HCT116 (cell line): ENCODE measurements around the gene YIF1B. TPM values are rescaled to one million over a fixed set of nuclear protein-coding genes. Genes with fewer than 3 reads are reported as not detected.
"Not testable (repeated sequence)": the region's sequence is repeated elsewhere in the genome, so short reads cannot be mapped to it uniquely, and the experiment has no call there.

Experiments used
- ATAC-seq: fragments of 200-7000 bp; cut with Tn5 transposase; 2 replicates; pipeline ENCODE4 v1.9.1; 2020; ENCODE audit warnings: mild to moderate bottlenecking, moderate library complexity
- BruUV-seq: library from RNA; stranded (reverse); fragments of 400-500 nt; replicated peaks from 2 replicates; lab custom pipeline; 2021; lab: Mats Ljungman, UMichigan
- CTCF ChIA-PET: fragments of 300-600 bp; sonication (Branson Sonifier 250); formaldehyde crosslinking; loops from one replicate; lab custom pipeline; 2021; ENCODE audit warnings: antibody characterized with exemption; lab: Charles Lee
- POLR2A ChIA-PET: fragments of 300-600, 350-600 bp; sonication (Branson Sonifier 250); formaldehyde crosslinking; loops from one replicate; lab custom pipeline; 2021; ENCODE audit warnings: antibody characterized with exemption; lab: Charles Lee
- RAD21 ChIA-PET, 2 experiments: fragments of 300-600 bp; sonication (Branson Sonifier 250); formaldehyde crosslinking; loops; one replicate each; lab custom pipeline; 2023; ENCODE audit warnings: low total read pairs in 2 of 2; ENCODE audit not compliant: uncharacterized antibody in 2 of 2, unreplicated experiment in 2 of 2, low non-redundant PET in 1 of 2; lab: Charles Lee
- DNase-seq: peaks from one replicate; pipeline ENCODE4 v3.0.0-alpha.2; 2010; ENCODE audit warnings: low read depth, low spot score
- H2AFZ ChIP-seq: fragments of 200-600 bp; shearing (Covaris generic), sonication (generic); 2 replicates; pipeline ENCODE4 v1.6.1; 2017; ENCODE audit warnings: low read depth, mixed run types, mixed read lengths, antibody characterized with exemption, low read length; ENCODE audit not compliant: poor library complexity, severe bottlenecking
- H3K27ac ChIP-seq: 2 replicates; pipeline ENCODE4 v1.5.1; 2012; ENCODE audit warnings: low read depth, low read length
- H3K27me3 ChIP-seq: fragments of 200-600 bp; sonication (generic); 2 replicates; pipeline ENCODE4 v1.6.1; 2016; ENCODE audit warnings: mixed run types, low read length, mixed read lengths; ENCODE audit not compliant: insufficient read depth
- H3K36me3 ChIP-seq, 2 experiments: fragments of 200-500 bp in 1 of 2; fragments of 200-600 bp in 1 of 2; sonication (Bioruptor generic) in 1 of 2; sonication (generic) in 1 of 2; 2 replicates each; pipeline versions ENCODE4 v1.5.1 to v1.6.1; 2014 to 2016; ENCODE audit warnings: low read length in 2 of 2, inconsistent platforms in 1 of 2, mixed read lengths in 1 of 2, mixed run types in 1 of 2; ENCODE audit not compliant: insufficient read depth in 2 of 2, control insufficient read depth in 1 of 2
- H3K4me1 ChIP-seq, 2 experiments: fragments of 200-600 bp in 1 of 2; sonication (generic) in 1 of 2; 2 replicates each; pipeline versions ENCODE4 v1.5.1 to v1.6.1; 2012 to 2017; ENCODE audit warnings: low read length in 2 of 2, inconsistent platforms in 1 of 2, mild to moderate bottlenecking in 1 of 2, mixed read lengths in 1 of 2, mixed run types in 1 of 2, moderate library complexity in 1 of 2; ENCODE audit not compliant: insufficient read depth in 2 of 2, control insufficient read depth in 1 of 2
- H3K4me2 ChIP-seq: fragments of 200-600 bp; sonication (generic); 2 replicates; pipeline ENCODE4 v1.6.1; 2017; ENCODE audit warnings: mixed run types, low read length, mixed read lengths
- H3K4me3 ChIP-seq, 2 experiments: fragments of 200-600 bp in 1 of 2; sonication (generic) in 1 of 2; replicated peaks in 1 of 2; 2 replicates each; pipeline ENCODE4 v1.5.1; 2011 to 2016; ENCODE audit warnings: low read length in 2 of 2, control low read depth in 1 of 2, low read depth in 1 of 2, mild to moderate bottlenecking in 1 of 2, mixed read lengths in 1 of 2, mixed run types in 1 of 2
- H3K79me2 ChIP-seq: fragments of 200-600 bp; sonication (generic); 2 replicates; pipeline ENCODE4 v1.6.1; 2017; ENCODE audit warnings: mild to moderate bottlenecking, mixed run types, low read length, moderate library complexity, mixed read lengths; ENCODE audit not compliant: insufficient read depth
- H3K9ac ChIP-seq: fragments of 200-600 bp; sonication (generic); 2 replicates; pipeline ENCODE4 v1.6.1; 2016; ENCODE audit warnings: low read length, mixed read lengths
- H3K9me2 ChIP-seq: fragments of 200-600 bp; sonication (generic), shearing (Covaris generic); 2 replicates; pipeline ENCODE4 v1.6.1; 2017; ENCODE audit warnings: mixed run types, mild to moderate bottlenecking, moderate library complexity; ENCODE audit not compliant: insufficient read depth
- H3K9me3 ChIP-seq, 2 experiments: fragments of 200-500 bp in 1 of 2; fragments of 200-600 bp in 1 of 2; sonication (Bioruptor generic) in 1 of 2; sonication (generic) in 1 of 2; 2 replicates each; pipeline ENCODE4 v1.6.1; 2014 to 2017; ENCODE audit warnings: low read length in 2 of 2, mixed read lengths in 2 of 2, inconsistent platforms in 1 of 2, low read depth in 1 of 2, mild to moderate bottlenecking in 1 of 2, mixed run types in 1 of 2, moderate library complexity in 1 of 2; ENCODE audit not compliant: control insufficient read depth in 1 of 2, insufficient read depth in 1 of 2
- H4K20me1 ChIP-seq: fragments of 200-600 bp; sonication (generic), shearing (Covaris generic); 2 replicates; pipeline ENCODE4 v1.6.1; 2017; ENCODE audit warnings: mixed run types, mild to moderate bottlenecking, moderate library complexity; ENCODE audit not compliant: insufficient read depth
- ATF3 ChIP-seq: IDR thresholded peaks from 2 replicates; pipeline ENCODE4 v1.6.1; 2012
- CEBPB ChIP-seq: IDR thresholded peaks from 2 replicates; pipeline ENCODE4 v1.6.1; 2012; ENCODE audit warnings: low read depth
- EGR1 ChIP-seq: IDR thresholded peaks from 2 replicates; pipeline ENCODE4 v1.6.1; 2012; ENCODE audit warnings: low read depth
- ELF1 ChIP-seq: IDR thresholded peaks from 2 replicates; pipeline ENCODE4 v1.6.1; 2012; ENCODE audit warnings: low read depth, borderline replicate concordance
- MAX ChIP-seq: IDR thresholded peaks from 2 replicates; pipeline ENCODE4 v1.6.1; 2012
- POLR2AphosphoS5 ChIP-seq: IDR thresholded peaks from 2 replicates; pipeline ENCODE4 v1.6.1; 2011; ENCODE audit warnings: mild to moderate bottlenecking, low read depth, low read length, moderate library complexity
- REST ChIP-seq: IDR thresholded peaks from 2 replicates; pipeline ENCODE4 v1.6.1; 2012; ENCODE audit warnings: low read depth
- SRF ChIP-seq: IDR thresholded peaks from 2 replicates; pipeline ENCODE4 v1.6.1; 2012; ENCODE audit warnings: low read depth
- TCF7L2 ChIP-seq: IDR thresholded peaks from 2 replicates; pipeline ENCODE4 v1.7.0; 2011; ENCODE audit warnings: borderline replicate concordance, inconsistent platforms; ENCODE audit not compliant: insufficient read depth, insufficient read length; ENCODE audit errors: extremely low read depth
- intact Hi-C: fragments of 100-400 bp; cut with micrococcal nuclease; formaldehyde crosslinking; loops from 2 replicates; pipeline ENCODE4 v1.10.0; 2022
- total RNA-seq: library from RNA; stranded (reverse); gene quantifications from one replicate; pipeline ENCODE4 v1.2.1, GENCODE V29; 2021; ENCODE audit not compliant: unreplicated experiment
- TF ChIP-seq, protein P1 (sequence below), 3 experiments: fragments of 200-600 bp in 1 of 3; sonication (generic) in 1 of 3; IDR thresholded peaks in 2 of 3; conservative IDR thresholded peaks in 1 of 3; 2 replicates each; pipeline ENCODE4 v1.5.1; 2012 to 2017; ENCODE audit warnings: low read depth in 2 of 3, low read length in 2 of 3, antibody characterized with exemption in 1 of 3, borderline replicate concordance in 1 of 3, control low read depth in 1 of 3, mild to moderate bottlenecking in 1 of 3, mixed read lengths in 1 of 3, mixed run types in 1 of 3, moderate library complexity in 1 of 3; ENCODE audit not compliant: insufficient read depth in 1 of 3

The YIF1B gene
- total RNA-seq, 1 experiment from 2014 or later: 67.5 TPM

DNA sequence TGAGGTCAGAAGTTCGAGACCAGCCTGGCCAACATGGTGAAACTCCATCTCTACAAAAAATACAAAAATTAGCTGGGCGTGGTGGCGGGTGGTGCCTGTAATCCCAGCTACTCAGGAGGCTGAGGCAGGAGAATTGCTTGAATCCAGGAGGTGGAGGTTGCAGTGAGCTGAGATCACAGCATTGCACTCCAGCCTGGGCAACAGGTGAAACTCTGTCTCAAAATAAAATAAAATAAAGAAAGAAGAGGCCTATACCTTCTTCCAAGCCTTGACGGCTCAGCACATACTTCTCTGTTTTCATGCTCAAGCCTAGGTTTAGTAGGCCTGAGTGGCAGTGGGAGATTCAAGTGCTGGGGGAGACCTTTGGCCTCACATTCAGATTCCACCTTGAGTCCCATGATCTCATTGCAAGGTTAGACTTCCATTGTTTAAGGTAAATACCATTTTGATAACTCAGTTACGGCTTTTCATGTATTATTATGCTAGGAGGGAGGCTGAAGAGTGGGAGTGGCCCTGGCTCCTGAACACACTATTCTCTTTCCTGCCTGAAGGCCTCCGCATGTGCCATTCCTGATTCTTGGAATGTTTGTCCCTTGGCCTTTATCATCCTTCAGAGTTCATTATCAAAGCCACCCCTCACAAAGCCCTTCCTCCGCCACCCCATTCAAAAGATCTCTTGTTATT, 53.0 kb downstream of the YIF1B start:
- Histone ChIP-seq H3K27ac (no peak overlapping the region), H3K9me2 (no peaks in the 10 kb centered on the region), H3K9me3 (no peaks in the 10 kb centered on the region), H3K4me3 (no peak overlapping the region), H3K27me3 (no peaks in the 10 kb centered on the region), H3K9ac (no peak overlapping the region), H3K4me1 (peaks cover 33 to 46% of the 10 kb centered on the region in 2 experiments), H3K79me2 (peaks cover 33% of the 10 kb centered on the region), H4K20me1 (no peaks in the 10 kb centered on the region; the same call in 1 of the 2 replicates), H3K36me3 (no peaks in the 10 kb centered on the region; a peak in 1 of 4 replicates), H3K4me2 (peak overlapping the region; percentile 90; the same call in 1 of the 2 replicates), H2AFZ (no peak overlapping the region)
- ChIA-PET RAD21 (interaction anchor here (0.7 kb wide), 2 partner anchors 32 to 147 kb away, joined by 3 to 6 read pairs; no protein-coding TSS in a partner anchor), POLR2A (interaction anchor here (1.5 to 2.9 kb wide), 2 partner anchors 36 to 42 kb away, joined by 6 to 15 read pairs; partner anchors contain the start of gene C19orf33), CTCF (no interaction called here)
- no peak for ATAC-seq
- TF ChIP-seq EGR1 (no peak), TCF7L2 (no peak), CEBPB (no peak), MAX (no peak), SRF (no peak), POLR2AphosphoS5 (no peak), REST (no peak), ELF1 (no peak), ATF3 (no peak)
- TF ChIP-seq, protein P1, sequence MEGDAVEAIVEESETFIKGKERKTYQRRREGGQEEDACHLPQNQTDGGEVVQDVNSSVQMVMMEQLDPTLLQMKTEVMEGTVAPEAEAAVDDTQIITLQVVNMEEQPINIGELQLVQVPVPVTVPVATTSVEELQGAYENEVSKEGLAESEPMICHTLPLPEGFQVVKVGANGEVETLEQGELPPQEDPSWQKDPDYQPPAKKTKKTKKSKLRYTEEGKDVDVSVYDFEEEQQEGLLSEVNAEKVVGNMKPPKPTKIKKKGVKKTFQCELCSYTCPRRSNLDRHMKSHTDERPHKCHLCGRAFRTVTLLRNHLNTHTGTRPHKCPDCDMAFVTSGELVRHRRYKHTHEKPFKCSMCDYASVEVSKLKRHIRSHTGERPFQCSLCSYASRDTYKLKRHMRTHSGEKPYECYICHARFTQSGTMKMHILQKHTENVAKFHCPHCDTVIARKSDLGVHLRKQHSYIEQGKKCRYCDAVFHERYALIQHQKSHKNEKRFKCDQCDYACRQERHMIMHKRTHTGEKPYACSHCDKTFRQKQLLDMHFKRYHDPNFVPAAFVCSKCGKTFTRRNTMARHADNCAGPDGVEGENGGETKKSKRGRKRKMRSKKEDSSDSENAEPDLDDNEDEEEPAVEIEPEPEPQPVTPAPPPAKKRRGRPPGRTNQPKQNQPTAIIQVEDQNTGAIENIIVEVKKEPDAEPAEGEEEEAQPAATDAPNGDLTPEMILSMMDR (IDR thresholded peaks at IDR 0.05 in 2 of 3, conservative IDR thresholded peaks at IDR 0.05 in 1 of 3; ENCODE audit: borderline replicate concordance in 1 of 3, insufficient read depth in 1 of 3, low read depth in 2 of 3, low read length in 2 of 3): no peak
- intact Hi-C loops: no loop called here
- BruUV-seq: no TSS peak
- DNase-seq: no peak

GRCh38 chr19:38261942-38262341, 53.8 kb downstream of the YIF1B start:
- intact Hi-C loops, H3K36me3 ChIP-seq, H3K9me3 ChIP-seq, BruUV-seq, POLR2A ChIA-PET, H3K9me2 ChIP-seq, ATAC-seq, H3K9ac ChIP-seq, H3K4me3 ChIP-seq, H3K27ac ChIP-seq, H2AFZ ChIP-seq, H4K20me1 ChIP-seq, H3K27me3 ChIP-seq, DNase-seq, H3K4me2 ChIP-seq: not testable (repeated sequence)
- ChIA-PET RAD21 (interaction anchor here in 1 of 2 experiments (0.7 kb wide), 1 partner anchor 148 kb away, joined by 6 read pairs; no protein-coding TSS in a partner anchor), CTCF (interaction anchor here (0.7 kb wide), 1 partner anchor 165 kb away, joined by 3 read pairs; no protein-coding TSS in a partner anchor)
- Histone ChIP-seq H3K79me2 (peaks cover 25% of the 10 kb centered on the region), H3K4me1 (peaks cover 25 to 38% of the 10 kb centered on the region in 2 experiments)
